Stimulated activated CD8-positive, alpha-beta memory T cell treated with anti-CD3 and anti-CD28 coated beads, Interleukin-4, amount 100 ng/mL, for 48 hours (primary cell): ENCODE data around the gene IL16.

Source experiments
- DNase-seq: peaks from one replicate; pipeline ENCODE4 v3.0.0-alpha.2; 2020

Gene IL16

DNA sequence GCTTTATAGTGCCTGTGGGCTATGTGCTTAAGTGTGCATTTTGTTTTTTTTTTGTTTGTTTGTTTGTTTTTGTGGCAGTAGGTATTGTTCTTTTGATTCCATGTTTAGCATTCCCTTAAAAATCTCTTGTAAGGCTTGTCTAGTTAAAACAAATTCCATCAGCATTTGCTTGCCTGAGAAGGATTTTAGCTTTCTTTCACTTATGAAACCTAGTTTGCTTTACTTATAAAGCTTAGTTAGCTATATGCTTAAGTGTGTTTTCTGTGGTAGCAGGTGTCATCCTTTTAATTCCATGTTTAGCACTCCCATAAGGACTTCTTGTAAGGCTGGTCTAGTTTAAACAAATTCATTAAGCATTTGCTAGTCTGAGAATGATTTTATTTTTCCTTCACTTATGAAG lies 17.3 kb downstream of the IL16 start:
- DNase-seq = no peak

DNA sequence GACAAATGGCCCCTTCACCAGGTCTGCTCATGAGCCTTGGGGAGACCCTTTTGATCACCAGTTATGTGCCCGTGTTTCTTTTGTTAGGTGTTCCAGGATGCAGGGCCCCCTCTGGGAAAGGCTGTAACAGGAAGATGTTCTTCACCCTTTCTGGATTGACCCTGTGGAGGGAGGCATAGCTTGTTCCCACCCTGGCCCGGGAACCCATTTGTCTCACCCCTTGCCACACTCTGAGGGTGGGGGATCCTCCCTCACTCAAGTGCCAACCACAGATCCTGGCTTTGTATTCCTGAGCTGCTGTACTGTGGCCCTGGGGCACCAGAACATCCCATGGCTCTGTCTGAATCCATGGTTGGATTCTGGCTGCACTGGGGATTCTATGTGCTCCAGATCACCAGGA lies 18.9 kb downstream of the IL16 start:
- no peak for DNase-seq

DNA sequence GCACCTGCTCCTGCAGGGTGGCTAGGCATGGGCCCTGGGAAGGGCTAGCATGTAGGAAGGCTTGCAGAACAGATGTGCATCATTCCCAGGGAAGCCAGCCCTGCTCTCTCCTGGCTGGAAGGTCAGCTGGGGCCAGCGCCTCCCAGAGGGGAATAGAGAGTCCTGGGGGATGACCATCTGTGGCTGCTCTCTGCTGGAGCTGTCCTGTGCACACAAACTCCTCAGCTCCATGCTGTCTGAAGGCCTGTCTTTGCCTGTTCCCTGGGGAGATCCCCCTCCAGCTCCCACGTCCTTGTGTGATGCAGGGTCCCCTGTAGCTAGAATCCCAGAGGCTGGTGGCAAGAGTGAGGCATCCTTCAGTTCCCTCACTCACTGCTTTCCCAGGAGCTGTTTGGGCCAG lies 19.3 kb downstream of the IL16 start:
- no peak for DNase-seq

DNA sequence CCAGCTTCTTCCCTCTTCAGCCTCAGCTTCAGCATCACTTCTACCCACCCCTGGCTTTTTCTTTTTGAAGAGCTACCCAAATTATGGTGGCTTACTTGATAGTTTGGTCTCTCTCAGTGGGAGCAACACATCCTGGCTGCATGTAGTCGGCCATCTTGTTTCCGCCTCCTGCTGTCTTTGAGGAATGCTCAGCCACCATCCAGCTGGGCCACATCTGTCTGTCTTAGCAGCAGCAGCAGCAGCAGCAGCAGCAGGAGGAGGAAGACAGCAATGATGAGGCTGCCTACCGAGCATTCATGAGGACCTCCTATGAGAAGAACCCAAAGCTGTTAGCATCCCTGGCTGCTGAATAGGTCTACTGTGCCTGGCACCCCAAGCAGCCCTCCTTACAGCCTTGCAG lies 19.7 kb downstream of the IL16 start:
- no peak for DNase-seq

DNA sequence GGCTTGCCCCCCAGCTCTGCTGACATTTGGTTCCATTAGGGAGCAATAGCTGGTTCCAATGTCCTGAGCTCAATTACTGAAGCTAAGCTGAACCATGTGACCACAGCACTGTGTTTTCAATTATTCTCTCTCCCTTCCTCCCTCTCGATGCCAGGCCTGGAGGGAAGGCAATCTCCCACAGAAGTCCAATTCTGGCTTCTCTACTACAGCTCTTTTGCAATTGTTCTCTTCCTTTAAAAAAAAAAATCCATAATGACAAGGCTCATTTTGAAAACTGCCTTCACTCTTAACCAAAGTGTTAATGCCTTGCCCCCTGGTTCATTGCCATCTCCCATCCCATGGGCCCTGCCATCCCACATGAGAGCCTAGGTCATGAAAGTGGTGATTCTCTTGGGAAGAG lies 24.8 kb downstream of the IL16 start:
- DNase-seq = no peak

DNA sequence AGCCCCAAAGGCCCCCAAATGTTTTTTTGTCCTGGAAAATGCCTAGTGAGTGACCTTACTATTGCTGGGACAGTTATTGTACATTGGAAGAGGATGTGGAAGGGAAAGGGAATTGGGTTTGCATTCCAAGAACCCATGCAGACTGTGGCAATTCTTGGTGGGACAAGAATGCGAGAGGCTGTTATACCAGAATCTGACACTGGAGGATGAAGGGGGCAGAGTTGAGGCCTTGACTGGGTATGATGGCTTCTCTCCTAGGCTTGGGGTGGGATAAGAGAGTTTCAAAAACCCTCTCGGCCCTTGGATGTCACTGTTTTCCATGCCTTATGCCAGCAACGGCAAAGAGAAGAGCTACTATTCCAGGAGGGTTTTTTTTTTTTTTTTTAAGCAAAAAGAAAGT lies 25.3 kb downstream of the IL16 start:
- no peak for DNase-seq

DNA sequence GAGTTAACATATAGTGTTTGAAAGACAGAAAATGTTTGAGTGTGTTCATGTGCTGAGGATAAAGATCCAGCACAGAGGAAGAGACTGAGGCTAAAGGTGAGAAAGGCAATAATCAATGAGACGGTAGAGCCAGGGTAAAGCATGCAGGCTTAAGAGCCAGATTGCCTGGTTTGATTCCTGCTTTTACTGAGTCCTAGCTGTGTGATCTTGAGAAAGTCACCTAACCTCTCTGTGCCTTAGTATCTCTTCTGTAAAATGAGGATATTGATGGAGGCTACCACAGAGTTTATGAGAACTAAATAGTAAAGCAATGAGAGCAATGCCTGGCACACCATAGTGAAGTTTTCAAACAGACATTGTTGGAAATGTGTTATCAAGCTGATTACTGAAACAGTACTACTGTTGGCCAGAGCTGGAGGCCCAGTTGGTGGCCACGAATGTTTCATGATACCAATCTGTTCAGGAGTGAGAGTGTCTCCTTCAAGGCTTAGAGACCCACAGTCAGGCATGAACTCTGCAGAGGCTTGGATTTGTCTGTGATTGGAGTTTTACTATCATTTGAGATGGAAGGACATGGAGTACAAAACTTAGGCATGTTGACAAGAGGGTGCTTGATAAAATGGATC lies 26.8 kb downstream of the IL16 start:
- DNase-seq = no peak

DNA sequence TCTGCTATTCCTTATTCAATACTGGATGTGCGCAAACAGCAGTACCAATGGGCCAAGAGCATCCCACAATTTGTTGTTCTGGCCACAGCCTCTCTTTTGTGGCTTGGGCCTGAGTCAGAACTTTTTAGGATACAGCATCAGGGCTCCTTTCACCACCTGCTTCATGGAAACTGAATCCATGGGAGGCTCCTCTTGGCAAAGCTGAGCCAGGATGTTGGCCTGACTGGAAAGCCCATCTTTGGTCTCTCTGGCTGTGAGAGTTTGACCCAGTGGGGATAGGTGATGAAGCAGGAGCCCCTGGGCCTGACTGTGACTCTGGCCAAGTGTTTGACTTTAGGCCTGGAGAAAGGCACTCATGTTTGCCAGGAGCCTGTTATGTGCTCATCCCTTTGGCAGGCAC lies 27.6 kb downstream of the IL16 start:
- DNase-seq = no peak

DNA sequence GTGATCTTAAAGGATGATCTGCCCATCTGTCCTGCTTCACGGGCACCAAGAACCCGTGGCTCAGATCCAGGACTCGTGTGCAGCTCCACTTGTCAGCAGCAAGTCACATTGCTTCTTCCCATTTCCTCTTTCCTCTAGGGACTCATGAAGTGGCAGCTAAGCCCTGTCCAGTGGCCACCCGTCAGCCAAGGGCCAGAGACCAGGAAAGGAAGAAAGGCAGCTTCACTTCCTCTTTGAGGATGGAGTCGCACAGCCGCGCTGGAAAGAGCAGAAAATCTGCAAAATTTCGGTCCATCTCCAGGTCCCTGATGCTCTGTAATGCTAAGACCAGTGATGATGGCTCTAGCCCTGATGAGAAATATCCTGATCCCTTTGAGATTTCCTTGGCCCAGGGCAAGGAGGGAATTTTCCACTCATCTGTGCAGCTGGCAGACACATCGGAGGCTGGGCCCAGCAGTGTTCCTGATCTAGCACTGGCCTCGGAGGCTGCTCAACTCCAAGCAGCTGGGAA lies 28.5 kb downstream of the IL16 start:
- DNase-seq = no peak

DNA sequence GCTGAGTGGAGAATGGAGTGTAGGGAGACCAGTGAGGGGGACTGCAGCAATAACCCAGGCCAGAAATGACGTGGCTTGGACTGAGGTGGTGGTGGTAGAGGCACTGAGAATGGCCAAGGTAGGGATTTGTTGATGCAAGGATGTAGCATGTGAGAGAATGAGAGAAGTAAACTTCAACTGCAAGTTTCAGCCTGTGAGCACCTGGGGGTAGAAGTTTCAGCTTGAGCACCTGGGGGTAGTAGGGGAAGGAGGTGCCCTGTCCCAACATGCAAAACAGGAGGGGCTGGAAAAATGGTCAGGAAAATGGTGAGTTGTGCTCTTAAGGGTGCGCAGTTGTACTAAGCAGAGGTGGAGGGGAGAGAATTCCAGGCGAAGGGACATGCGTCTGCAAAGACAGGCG lies 31.0 kb downstream of the IL16 start:
- DNase-seq = no peak

DNA sequence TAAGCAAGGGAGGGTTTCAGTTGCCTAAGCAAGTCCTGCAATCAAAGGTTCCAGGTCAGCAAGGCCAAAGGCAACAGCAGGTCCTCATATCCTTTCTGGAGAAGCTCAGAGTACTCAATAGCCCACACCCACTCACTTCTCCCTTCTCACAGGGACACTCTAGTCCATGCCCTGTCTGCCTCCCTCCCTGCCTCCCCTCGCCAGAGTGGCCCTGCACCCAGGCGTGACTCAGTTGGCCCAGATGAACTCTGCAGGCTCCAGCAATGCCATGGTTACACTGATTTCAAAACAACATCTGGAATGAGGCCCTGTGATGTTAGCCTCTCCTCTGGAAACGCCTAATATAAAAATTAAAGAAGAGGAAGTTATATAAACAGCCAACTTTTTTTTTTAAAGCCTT lies 32.9 kb downstream of the IL16 start:
- no peak for DNase-seq

DNA sequence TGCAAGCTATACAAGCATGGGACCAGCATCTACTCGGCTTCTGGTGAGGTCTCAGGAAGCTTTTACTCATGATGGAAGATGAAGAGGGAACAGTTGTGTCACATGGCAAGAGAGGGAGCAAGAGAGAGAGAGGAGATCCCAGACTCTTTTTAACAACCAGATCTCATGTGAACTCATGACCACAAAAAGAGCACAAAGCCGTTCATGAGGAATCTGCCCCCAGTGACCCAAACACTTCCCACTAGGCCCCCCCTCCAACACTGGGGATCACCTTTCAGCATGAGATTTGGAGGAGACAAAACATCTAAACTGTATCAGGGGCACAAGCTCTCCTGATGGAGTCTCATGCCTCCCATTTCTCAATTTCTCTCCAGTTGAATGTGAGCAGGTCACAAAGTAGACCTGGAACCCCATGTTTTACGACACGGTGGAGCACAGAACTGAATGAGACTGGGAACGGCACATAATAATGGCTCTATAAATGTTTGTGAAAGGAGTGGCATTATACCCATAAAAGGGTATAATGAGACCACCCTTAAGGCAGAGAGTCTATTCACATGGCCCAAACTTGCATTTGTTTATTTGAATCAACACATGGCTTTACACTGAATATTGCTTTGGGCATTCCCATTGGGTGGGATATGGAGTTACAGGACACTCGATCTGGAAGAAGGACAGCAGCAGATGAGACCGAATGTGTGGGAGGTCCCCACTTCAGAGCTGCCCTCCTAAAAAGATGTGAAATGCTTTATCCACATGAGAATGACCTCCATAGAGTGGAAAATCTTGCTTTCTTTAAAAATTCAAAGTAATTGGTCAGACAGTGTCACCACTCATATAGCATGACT lies 38.8 kb downstream of the IL16 start:
- DNase-seq = no peak

DNA sequence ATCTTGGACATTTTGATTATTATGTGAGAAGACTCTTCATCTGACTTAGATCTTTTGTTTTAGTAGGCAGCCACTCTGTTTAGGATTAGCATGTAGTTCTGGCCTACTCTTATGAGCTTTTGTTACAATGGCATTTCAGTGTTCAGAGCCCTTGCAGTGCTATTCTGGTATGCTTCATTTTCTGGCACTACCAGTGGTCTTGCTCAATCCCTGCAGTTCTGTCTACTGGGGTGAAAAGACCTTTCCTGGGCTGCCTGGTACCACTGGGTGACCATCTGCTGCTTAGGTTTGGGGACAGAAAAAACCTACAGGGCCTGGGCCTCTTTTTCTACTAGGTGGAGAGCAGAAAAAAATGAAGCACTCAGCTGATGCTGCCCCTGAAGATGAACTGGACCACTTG lies 42.5 kb downstream of the IL16 start:
- DNase-seq = no peak

DNA sequence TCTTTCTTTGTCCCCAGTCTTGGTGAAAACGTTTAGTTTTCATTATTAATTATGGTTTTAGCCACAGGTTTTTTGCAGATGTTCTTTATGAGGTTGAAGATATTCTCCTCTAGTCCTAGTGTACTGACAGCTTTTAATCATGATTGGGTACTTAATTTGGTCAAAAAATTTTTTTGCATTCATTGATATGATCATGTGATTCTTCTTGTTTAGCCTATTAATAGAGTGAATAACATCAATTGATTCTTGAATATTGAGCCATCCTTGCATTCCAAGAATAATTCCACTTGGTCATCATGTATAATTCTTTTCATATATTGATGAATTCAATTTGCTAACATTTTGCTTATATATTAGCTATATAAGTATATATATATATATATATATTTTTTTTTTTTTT lies 46.1 kb downstream of the IL16 start:
- no peak for DNase-seq

DNA sequence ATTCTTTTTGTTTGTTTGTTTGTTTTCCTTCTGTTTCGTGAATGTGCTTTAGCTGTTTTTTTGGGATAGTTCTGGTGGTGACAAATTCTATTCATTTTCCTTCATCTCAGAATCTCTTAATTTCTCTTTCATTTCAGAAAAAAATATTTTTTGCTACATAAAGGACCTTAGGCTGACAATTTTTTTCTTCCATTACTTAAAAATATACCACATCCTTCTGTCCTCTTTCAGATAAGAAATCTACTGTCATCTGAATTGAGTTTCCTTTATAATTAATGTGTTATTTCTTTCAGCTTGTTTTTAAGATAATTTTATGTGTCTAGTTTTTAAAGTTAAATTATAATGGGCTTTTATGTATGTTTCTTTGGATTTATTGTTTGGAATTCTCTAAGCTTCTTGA lies 47.6 kb downstream of the IL16 start:
- DNase-seq = no peak

DNA sequence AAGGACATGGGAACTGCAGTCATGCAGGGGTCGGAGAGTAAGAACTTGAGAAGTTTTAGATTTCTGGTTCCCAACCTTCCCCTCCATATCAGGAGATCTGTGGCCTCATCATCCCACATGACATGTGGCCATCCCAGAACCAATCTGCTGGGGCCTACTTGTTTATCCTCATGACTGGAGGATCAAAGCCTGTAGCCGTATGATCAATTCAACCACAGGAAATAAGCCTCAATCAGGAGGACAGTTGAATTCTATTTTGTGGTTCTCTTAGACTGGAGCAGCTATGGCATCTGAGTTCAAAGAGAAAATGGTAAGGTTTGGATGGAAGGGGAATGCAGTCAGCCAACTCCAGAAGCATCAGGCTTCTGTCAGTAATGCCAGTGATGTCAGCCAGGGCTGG lies 57.2 kb downstream of the IL16 start:
- DNase-seq = no peak

DNA sequence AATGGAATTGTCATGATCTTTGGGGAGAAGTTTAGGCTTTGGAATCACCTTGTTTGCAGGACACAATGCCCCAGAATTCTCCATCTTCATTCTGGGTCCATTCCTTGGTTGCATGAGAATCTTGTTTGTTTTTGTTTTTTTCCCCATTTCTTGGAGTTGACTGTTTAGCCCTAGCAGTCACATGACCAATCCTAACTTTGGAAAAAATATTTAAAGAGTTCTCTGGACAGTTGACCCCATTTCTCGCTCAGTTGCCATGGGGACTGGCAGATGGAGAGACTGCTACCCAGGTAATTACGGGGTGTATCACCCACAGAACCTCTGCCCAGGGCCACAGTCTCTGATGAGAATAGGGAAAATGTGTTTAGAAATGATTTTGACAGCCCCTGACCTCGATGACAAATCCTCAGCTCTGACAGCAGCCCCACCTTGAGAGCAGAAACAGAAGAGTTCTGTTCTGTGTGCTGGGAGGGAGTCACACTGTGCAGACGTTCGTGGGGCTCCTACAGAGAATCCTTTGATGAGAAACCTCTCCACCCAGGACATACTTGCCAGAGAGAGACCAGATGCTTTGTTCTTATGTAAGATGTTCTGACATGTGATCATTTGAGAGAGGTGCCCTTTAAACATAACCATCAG lies 57.7 kb downstream of the IL16 start:
- no peak for DNase-seq

DNA sequence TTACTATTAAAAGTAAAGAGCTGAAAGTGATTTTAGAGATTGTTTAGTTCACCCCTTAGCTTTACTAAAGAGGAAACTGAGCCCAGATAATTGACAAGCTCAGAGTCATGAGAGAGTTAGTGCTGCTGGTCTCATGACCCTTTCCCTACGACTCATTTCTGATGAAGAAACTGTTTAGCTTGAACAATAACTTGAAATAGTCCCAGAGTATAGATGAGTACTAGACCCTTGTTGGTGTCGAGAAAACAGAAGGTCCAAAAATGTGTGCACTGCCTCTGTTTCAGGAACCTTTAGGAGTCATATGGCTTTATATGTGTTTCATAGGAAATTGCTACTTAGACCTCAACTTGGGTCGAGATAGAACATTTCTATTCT lies 58.2 kb downstream of the IL16 start:
- DNase-seq = no peak

DNA sequence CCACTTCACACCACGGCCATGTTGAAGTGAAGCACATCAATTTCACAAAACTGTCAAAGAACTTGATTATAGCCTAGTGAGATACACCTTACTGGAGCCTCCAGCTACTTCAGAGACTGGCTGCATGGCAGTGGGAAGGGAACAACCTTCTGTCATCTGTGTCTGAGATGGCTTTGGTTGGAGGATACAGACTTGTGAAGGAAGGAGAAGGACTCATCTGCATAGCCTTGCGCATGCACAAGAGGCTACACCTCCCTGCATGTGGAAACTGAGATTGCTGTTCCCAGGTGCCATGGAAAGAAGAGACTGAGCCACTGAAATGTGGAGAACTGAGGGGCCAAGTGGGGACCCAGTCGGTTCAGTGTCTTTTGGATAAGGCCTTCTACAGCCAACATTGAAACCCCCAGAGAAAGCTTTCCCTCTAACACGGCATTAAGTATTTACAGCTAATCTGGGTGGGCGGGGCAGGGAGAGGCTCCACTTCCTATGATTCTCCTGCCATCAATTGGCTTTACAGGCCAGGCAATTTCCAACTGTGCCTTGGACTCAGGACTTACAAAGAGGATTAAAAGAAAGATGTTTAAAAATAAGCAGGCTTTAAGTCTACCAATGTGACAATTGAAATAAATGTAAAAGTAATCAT lies 58.8 kb downstream of the IL16 start:
- no peak for DNase-seq

DNA sequence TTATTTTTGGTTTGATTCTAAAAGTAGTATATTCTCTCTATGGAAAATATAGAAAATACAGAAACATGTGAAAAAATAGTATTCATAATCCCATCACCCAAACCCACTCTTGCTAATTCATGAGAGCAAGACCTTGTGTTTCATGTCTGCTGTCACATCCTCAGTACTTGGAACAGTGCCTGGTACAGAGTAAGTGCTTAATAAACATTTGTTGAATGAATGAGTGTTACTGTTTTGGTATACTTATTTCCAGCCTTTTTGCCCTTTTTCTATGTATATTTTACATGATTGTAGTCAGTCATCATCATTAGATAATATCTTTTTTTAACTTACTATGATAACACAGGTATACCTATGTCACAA lies 59.3 kb downstream of the IL16 start:
- no peak for DNase-seq

DNA sequence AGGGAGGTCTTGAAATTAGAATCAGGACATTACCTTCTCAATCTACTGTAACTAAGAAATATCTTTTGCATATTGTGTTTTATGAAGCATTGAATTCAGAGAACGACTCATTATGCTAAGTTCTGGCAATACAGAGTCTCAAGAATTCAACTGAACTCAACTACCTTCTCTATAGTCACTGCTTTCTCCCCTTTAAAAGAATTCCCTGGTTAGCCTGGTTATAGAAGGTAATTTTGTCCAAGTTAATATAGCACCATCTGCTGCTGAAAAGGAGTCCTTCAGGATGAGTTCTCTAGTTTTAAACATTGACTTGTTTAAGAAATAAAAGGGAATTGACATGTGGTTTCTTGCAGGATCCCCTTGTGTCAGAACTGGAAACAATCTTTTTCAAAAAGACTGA lies 60.2 kb downstream of the IL16 start:
- no peak for DNase-seq

DNA sequence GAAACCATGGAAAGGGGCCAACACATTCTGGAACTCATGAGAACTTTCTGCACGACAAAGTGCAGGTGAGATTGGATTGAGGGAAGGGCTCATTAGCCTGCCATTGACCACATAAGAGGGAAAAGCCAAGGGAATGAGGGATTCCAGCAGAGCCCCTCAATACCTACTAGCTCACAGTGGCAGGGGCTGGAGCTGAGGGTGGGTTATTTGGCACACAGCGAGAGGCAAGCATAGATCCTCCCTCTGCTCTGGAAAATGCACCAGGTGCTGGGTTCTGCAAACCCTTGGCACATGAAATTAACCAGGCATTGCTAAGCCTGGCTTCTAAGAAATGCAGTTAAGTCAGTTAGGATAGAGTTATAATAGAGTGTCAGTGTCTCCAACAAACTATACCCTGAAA lies 60.8 kb downstream of the IL16 start:
- no peak for DNase-seq

DNA sequence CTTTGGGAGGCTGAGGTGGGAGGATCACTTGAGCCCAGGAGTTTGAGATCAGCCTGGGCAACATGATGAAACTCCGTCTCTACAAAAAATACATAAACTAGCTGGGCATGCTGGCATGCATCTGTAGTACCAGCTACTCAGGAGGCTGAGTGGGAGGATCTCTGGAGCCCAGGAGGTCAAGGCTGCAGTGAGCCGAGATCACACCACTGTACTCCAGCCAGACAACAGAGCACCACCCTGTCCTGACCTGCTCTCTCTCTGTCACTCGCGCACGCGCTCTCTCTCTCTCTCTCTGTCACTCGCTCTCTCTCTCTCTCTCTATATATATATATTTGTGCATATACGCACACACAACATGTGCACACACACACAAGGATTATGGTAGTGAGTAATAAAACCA lies 61.8 kb downstream of the IL16 start:
- no peak for DNase-seq

DNA sequence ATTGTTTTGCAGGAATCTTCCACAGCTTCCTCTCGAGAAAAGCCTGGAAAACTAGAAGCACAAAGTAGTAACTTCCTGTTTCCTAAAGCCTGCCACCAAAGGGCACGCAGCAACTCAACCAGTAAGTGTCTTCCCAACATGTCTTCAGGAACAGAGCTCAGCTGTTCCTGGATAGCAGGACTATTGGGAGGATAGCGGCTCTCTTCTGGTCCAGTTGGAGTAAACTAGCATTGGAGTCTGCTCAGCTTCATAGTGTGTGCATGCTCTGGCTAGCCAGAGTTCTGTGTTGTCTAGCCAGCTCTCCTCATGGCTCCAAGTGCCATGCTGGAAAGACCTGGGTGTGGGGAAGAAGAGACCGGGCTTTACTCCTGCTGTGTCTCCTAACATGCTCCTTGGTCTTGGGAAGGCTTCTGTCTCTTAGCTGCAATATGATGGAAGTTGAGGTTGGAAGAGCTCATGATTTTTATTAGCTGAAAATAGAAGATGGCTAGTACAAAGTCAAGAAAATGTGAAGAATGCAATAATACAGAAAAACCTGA lies 63.1 kb downstream of the IL16 start:
- DNase-seq = no peak
